Naive thymus-derived CD8-positive, alpha-beta T cell (primary cell): Measurements from ENCODE around the gene INSYN2B. TPM values are rescaled to one million over a fixed set of nuclear protein-coding genes. Genes with fewer than 3 reads are reported as not detected.
"Not testable (repeated sequence)": the region's sequence is repeated elsewhere in the genome, so short reads cannot be mapped to it uniquely, and the experiment has no call there.

Experiments
- ATAC-seq, 2 donors: fragments of 150-1000 bp; cut with Tn5 transposase in 1 of 2; sonication (Bioruptor Pico), chemical (Tn5 transposase) in 1 of 2; 1 replicate in 1 of 2; 2 replicates in 1 of 2; pipeline ENCODE4 v1.10.0; 2021; ENCODE audit warnings: mild to moderate bottlenecking in 2 of 2, moderate library complexity in 2 of 2
- POLR2A ChIA-PET: fragments of 350-600 bp; sonication (Branson Sonifier 250); formaldehyde crosslinking; loops from one replicate; lab custom pipeline; 2021; ENCODE audit warnings: antibody characterized with exemption; lab: Charles Lee
- DNase-seq, 10 donors: peaks; one replicate each; pipeline versions ENCODE4 v3.0.0 to v3.0.0-alpha.2; 2020 to 2022
- H3K27ac Mint-ChIP-seq, 10 donors: one replicate each; pipeline ENCODE4 v1.8.0; 2020 to 2022; ENCODE audit warnings: mild to moderate bottlenecking in 10 of 10, mixed read lengths in 10 of 10, moderate library complexity in 4 of 10, inconsistent platforms in 1 of 10
- H3K27me3 Mint-ChIP-seq, 5 donors: one replicate each; pipeline ENCODE4 v1.8.0; 2021 to 2022; ENCODE audit warnings: mixed read lengths in 5 of 5
- H3K36me3 Mint-ChIP-seq, 3 donors: one replicate each; pipeline ENCODE4 v1.8.0; 2020 to 2022; ENCODE audit warnings: mixed read lengths in 3 of 3, mild to moderate bottlenecking in 2 of 3, inconsistent platforms in 1 of 3
- H3K4me1 Mint-ChIP-seq, 4 donors: one replicate each; pipeline ENCODE4 v1.8.0; 2021 to 2022; ENCODE audit warnings: mixed read lengths in 4 of 4
- H3K4me3 Mint-ChIP-seq, 10 donors: one replicate each; pipeline ENCODE4 v1.8.0; 2020 to 2022; ENCODE audit warnings: mild to moderate bottlenecking in 10 of 10, mixed read lengths in 10 of 10, moderate library complexity in 6 of 10, inconsistent platforms in 1 of 10
- H3K9me3 Mint-ChIP-seq, 9 donors: one replicate each; pipeline ENCODE4 v1.8.0; 2020 to 2022; ENCODE audit warnings: mixed read lengths in 9 of 9, mild to moderate bottlenecking in 3 of 9, inconsistent platforms in 1 of 9, moderate library complexity in 1 of 9
- polyA plus RNA-seq, 3 donors: library from polyadenylated mRNA; unstranded; fragments of 300-500 nt; fragmentation: Illumina TruSeq; gene quantifications; one replicate each; pipeline ENCODE4 v1.2.3, GENCODE V29; 2021
- total RNA-seq, 8 experiments: library from RNA in 2 of 8; stranded (reverse) in 2 of 8; gene quantifications; one replicate each; pipeline ENCODE4 v1.2.3 and lab custom pipeline; 2021 to 2026

Gene INSYN2B
- total and polyA plus RNA-seq, 5 experiments from 2014 or later = 0.05 TPM; not detected in 4

GRCh38 chr5:169970339-169970738 is 10.0 kb downstream of the INSYN2B start:
- Mint-ChIP-seq H3K9me3 (no peaks in the 10 kb centered on the region), H3K36me3 (peaks cover 0 to 37% (median 4%) of the 10 kb centered on the region in 3 donors), H3K27ac (peak overlapping the region in 4 of 10 donors; percentile 2 to 51 (median 39)), H3K4me1 (peaks cover 3 to 24% (median 15%) of the 10 kb centered on the region in 4 donors), H3K27me3 (no peaks in the 10 kb centered on the region), H3K4me3 (no peak overlapping the region)
- no peak for ATAC-seq
- no peak for DNase-seq
- POLR2A ChIA-PET = no interaction called here

GRCh38 chr5:169964246-169964645 is 16.0 kb downstream of the INSYN2B start:
- DNase-seq (no peak), ATAC-seq (no peak)
- peaks cover 0 to 25% (median 20%) of the 10 kb centered on the region in 4 donors for H3K4me1 Mint-ChIP-seq
- no peak overlapping the region for H3K4me3 Mint-ChIP-seq
- H3K9me3 Mint-ChIP-seq = no peaks in the 10 kb centered on the region
- H3K36me3 Mint-ChIP-seq = peaks cover 0 to 22% (median 8%) of the 10 kb centered on the region in 3 donors
- H3K27me3 Mint-ChIP-seq = no peaks in the 10 kb centered on the region
- POLR2A ChIA-PET = no interaction called here
- H3K27ac Mint-ChIP-seq = no peak overlapping the region

GRCh38 chr5:169960659-169961058 is 19.6 kb downstream of the INSYN2B start:
- Mint-ChIP-seq H3K9me3 (no peaks in the 10 kb centered on the region), H3K4me3 (no peak overlapping the region), H3K27me3 (no peaks in the 10 kb centered on the region), H3K27ac (no peak overlapping the region), H3K36me3 (peaks cover 0 to 16% (median 5%) of the 10 kb centered on the region in 3 donors), H3K4me1 (peaks cover 1 to 14% (median 10%) of the 10 kb centered on the region in 4 donors)
- POLR2A ChIA-PET = no interaction called here
- ATAC-seq (no peak), DNase-seq (no peak)

- no peaks in the 10 kb centered on the region for H3K9me3 Mint-ChIP-seq
- no peak for DNase-seq
- no peaks in the 10 kb centered on the region for H3K27me3 Mint-ChIP-seq
- no peak for ATAC-seq
- no peak overlapping the region for H3K4me3 Mint-ChIP-seq
- POLR2A ChIA-PET = no interaction called here
- H3K4me1 Mint-ChIP-seq = peaks cover 2 to 11% (median 5%) of the 10 kb centered on the region in 4 donors
- H3K27ac Mint-ChIP-seq = no peak overlapping the region
- H3K36me3 Mint-ChIP-seq = peaks cover 0 to 15% (median 9%) of the 10 kb centered on the region in 3 donors
These were observed 22.0 kb downstream of the INSYN2B start for GRCh38 chr5:169958278-169958677.

- Mint-ChIP-seq H3K4me3 (no peak overlapping the region), H3K36me3 (peaks cover 0 to 21% (median 7%) of the 10 kb centered on the region in 3 donors), H3K4me1 (peaks cover 0 to 10% (median 1%) of the 10 kb centered on the region in 4 donors), H3K9me3 (no peaks in the 10 kb centered on the region), H3K27ac (peak overlapping the region in 1 of 10 donors; percentile 9), H3K27me3 (no peaks in the 10 kb centered on the region)
- DNase-seq (no peak), ATAC-seq (no peak)
- POLR2A ChIA-PET = no interaction called here
These were observed 23.5 kb downstream of the INSYN2B start for GRCh38 chr5:169956756-169957155.

GRCh38 chr5:169956126-169956525 is 24.2 kb downstream of the INSYN2B start:
- DNase-seq (no peak), ATAC-seq (no peak)
- H3K9me3 Mint-ChIP-seq = no peaks in the 10 kb centered on the region
- peak overlapping the region in 1 of 10 donors; percentile 9 for H3K27ac Mint-ChIP-seq
- no peaks in the 10 kb centered on the region for H3K27me3 Mint-ChIP-seq
- H3K4me3 Mint-ChIP-seq = no peak overlapping the region
- peaks cover 0 to 27% (median 7%) of the 10 kb centered on the region in 3 donors for H3K36me3 Mint-ChIP-seq
- POLR2A ChIA-PET = no interaction called here
- peaks cover 0 to 11% (median 1%) of the 10 kb centered on the region in 4 donors for H3K4me1 Mint-ChIP-seq

- Mint-ChIP-seq H3K9me3 (no peaks in the 10 kb centered on the region), H3K27ac (peak overlapping the region in 1 of 10 donors; percentile 77), H3K36me3 (peaks cover 0 to 37% (median 11%) of the 10 kb centered on the region in 3 donors), H3K27me3 (no peaks in the 10 kb centered on the region), H3K4me1 (peaks cover 0 to 11% (median 1%) of the 10 kb centered on the region in 4 donors), H3K4me3 (no peak overlapping the region)
- ATAC-seq (no peak), DNase-seq (no peak)
- POLR2A ChIA-PET = no interaction called here
These were observed 25.5 kb downstream of the INSYN2B start for GRCh38 chr5:169954786-169955185.

- Mint-ChIP-seq H3K27ac (peak overlapping the region in 1 of 10 donors; percentile 63), H3K4me1 (peaks cover 0 to 16% (median 1%) of the 10 kb centered on the region in 4 donors), H3K36me3 (peaks cover 0 to 48% (median 18%) of the 10 kb centered on the region in 3 donors)
- H3K9me3 Mint-ChIP-seq, H3K27me3 Mint-ChIP-seq, ATAC-seq, POLR2A ChIA-PET, H3K4me3 Mint-ChIP-seq, DNase-seq: not testable (repeated sequence)
These were observed 27.1 kb downstream of the INSYN2B start for GRCh38 chr5:169953196-169953595.

GRCh38 chr5:169950333-169950732 is 30.0 kb downstream of the INSYN2B start:
- Mint-ChIP-seq H3K9me3 (no peaks in the 10 kb centered on the region), H3K4me3 (no peak overlapping the region), H3K4me1 (peaks cover 1 to 20% (median 6%) of the 10 kb centered on the region in 4 donors), H3K27me3 (no peaks in the 10 kb centered on the region), H3K27ac (no peak overlapping the region), H3K36me3 (peaks cover 0 to 63% (median 29%) of the 10 kb centered on the region in 3 donors)
- no peak for DNase-seq
- POLR2A ChIA-PET = no interaction called here
- no peak for ATAC-seq

- Mint-ChIP-seq H3K9me3 (no peaks in the 10 kb centered on the region), H3K36me3 (peaks cover 0 to 54% (median 25%) of the 10 kb centered on the region in 3 donors), H3K4me1 (peaks cover 4 to 19% (median 7%) of the 10 kb centered on the region in 4 donors), H3K27ac (peak overlapping the region in 1 of 10 donors; percentile 58), H3K4me3 (no peak overlapping the region), H3K27me3 (no peaks in the 10 kb centered on the region)
- no peak for DNase-seq
- POLR2A ChIA-PET = no interaction called here
- ATAC-seq = no peak
These were observed 33.5 kb downstream of the INSYN2B start for GRCh38 chr5:169946743-169947295.

- Mint-ChIP-seq H3K27me3 (no peaks in the 10 kb centered on the region), H3K4me3 (no peak overlapping the region), H3K9me3 (no peaks in the 10 kb centered on the region), H3K36me3 (peaks cover 0 to 48% (median 22%) of the 10 kb centered on the region in 3 donors), H3K27ac (peak overlapping the region in 1 of 10 donors; percentile 50), H3K4me1 (peaks cover 6 to 22% (median 8%) of the 10 kb centered on the region in 4 donors)
- DNase-seq = no peak
- POLR2A ChIA-PET = no interaction called here
- no peak for ATAC-seq
These were observed 34.4 kb downstream of the INSYN2B start for GRCh38 chr5:169945831-169946261.

GRCh38 chr5:169944922-169945680 is 35.2 kb downstream of the INSYN2B start:
- Mint-ChIP-seq H3K27ac (peak overlapping the region in 2 of 10 donors; percentile 2 to 34), H3K27me3 (no peaks in the 10 kb centered on the region), H3K4me3 (no peak overlapping the region), H3K4me1 (peaks cover 6 to 23% (median 9%) of the 10 kb centered on the region in 4 donors), H3K9me3 (no peaks in the 10 kb centered on the region), H3K36me3 (peaks cover 0 to 41% (median 23%) of the 10 kb centered on the region in 3 donors)
- DNase-seq = no peak
- POLR2A ChIA-PET = no interaction called here
- no peak for ATAC-seq

GRCh38 chr5:169944115-169944514 is 36.2 kb downstream of the INSYN2B start:
- H3K9me3 Mint-ChIP-seq = no peaks in the 10 kb centered on the region
- H3K4me1 Mint-ChIP-seq = peaks cover 6 to 21% (median 10%) of the 10 kb centered on the region in 4 donors
- peak overlapping the region in 1 of 10 donors; percentile 4 for H3K4me3 Mint-ChIP-seq
- DNase-seq (no peak), ATAC-seq (no peak)
- peaks cover 0 to 33% (median 20%) of the 10 kb centered on the region in 3 donors for H3K36me3 Mint-ChIP-seq
- peak overlapping the region in 1 of 10 donors; percentile 10 for H3K27ac Mint-ChIP-seq
- no peaks in the 10 kb centered on the region for H3K27me3 Mint-ChIP-seq
- POLR2A ChIA-PET = no interaction called here
